Activated CD4-positive, CD25-positive, alpha-beta regulatory T cell (primary cell): ENCODE measurements around the gene SLC6A7.

ENCODE experiments used
- DNase-seq, 4 experiments: peaks; one replicate each; lab custom pipeline; 2025; lab: John Stamatoyannopoulos, UW

Gene SLC6A7

DNA sequence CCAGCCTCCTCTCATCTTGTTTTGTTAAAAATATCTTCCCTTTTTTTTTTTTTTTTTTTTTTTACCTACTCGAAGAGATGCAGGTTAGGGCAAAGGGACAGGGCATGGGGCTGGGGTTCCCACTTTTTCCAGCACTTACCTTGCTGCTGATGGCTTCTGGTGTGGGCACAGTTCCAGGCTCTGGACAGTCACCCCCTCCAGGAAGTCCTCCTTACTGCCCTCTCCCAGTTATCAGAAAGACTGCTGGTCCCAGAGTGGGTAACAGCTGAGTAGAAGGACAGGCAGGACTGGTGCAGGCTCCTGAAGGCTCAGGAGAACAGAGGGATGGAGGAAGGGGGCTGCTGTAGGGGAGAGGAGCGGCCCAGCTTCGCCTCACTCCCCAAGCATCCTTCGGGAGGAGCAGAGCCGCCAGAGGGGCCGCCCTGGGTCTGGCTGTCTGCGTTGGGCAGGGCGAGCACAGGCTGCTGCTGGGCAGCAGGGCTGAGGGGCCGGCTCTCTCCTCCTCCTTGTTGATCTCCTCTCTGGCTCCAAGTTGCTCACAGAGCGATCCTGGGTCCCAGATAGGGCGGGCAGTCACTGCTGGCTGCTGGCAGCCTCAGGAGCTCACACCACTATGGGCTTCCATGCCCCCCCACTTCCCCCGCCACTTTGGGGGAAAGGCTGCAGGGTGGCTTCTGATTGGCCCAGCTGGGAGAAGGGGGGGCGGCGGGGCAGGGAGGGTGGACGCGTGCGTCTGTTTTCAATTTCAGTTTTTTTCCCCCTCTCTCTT, 34.4 kb upstream of the SLC6A7 start, which contains the start of gene PDGFRB:
Gene PDGFRB (minus strand): TSS at position 588 of the 769 bp plus-strand sequence. CDS start 18,798 bp downstream, outside the sequence.
- DNase-seq, result no peak

DNA sequence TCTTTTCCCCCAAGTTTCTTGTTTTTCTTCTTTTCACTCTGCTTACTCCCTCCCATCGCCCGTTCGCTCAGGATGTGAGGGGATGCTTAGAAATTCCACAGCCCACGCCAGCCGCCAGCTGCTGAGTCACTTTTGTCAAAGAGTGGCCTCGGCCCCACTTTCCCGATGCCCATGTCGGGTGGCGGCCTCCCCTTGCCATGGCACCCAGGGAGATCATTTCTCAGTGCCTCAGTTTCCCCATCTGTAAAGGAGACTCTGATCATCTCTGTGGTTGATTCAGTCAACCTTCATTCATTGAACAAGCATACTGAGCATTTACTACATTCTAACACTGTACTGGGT, 33.9 kb upstream of the SLC6A7 start:
- DNase-seq, result no peak

DNA sequence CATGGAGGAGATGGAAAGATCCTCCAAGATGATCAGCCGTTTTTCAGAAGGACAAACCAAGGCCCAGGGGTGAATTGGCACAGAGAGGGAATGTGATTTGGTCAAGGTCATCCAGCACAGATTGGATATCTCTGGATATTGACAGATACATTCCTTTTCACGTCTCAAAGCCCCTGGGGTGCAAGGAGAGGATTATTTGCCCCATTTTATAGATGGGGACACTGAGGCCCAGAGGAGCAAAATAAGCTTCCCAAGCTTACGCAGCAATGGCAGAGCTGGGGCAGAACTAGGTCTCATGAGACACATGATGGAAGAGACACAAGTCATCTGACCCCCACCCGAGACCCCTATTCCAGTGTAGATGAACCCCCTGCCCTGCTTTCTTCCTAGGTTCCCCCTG, 33.3 kb upstream of the SLC6A7 start:
- no peak for DNase-seq

GRCh38 chr5:150157168-150157567, 32.7 kb upstream of the SLC6A7 start:
- no peak for DNase-seq

DNA sequence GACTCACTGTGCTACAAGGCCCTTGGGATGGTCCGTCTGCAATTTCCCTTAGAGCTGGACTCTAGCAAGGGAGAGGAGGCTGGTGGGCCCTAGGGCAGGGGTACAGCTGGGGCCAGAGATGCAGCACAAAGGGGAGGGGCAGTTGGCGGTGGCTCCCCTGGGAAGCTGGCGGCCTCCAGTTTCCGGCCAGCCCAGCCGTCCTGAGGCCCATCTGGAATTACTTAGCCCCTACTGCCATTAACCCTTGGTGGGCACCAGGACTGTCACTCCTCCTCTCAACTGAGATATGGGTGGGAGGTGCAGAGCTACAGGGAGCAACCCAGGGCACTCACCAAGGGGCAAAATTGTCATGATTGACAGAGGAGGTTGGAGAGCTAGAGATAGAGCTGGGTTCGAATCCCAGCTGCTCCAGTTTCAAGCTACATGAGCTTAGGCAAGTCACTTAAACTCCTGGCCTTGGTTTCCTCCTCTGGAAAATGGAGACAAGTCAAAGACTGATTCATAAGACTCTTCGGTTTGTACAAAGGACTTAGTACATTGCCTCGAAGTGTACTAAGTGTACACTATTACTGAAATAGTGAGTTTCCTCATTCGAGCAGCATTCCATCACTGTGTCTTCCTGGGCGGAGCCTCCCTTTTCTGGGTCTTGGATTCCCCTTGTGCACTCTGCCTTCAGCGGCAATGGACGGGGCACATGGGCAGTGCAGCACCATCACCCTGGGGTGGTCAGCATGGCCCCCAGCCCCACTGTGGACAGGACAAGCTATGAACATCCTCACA, 31.5 kb upstream of the SLC6A7 start:
- no peak for DNase-seq

DNA sequence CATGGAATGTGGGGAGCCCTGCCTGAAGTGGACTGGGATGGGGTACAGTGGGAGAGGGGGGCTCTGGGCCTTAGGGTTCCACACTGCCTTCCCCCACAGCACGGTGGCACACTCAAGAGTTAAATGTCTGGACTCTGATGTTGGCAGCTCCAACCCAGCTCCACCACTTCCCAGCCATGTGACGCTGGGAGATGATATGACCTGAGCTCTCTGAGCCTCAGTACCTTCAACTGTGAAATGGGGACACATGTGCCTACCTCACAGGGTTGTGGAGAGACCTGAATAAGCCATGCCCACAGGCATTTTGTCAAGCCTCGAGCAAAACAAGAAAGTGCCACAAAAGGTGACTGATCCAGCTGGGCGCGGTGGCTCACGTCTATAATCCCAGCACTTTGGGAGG, 30.8 kb upstream of the SLC6A7 start:
- DNase-seq, result no peak

GRCh38 chr5:150159741-150160179, 30.1 kb upstream of the SLC6A7 start:
- no peak for DNase-seq

DNA sequence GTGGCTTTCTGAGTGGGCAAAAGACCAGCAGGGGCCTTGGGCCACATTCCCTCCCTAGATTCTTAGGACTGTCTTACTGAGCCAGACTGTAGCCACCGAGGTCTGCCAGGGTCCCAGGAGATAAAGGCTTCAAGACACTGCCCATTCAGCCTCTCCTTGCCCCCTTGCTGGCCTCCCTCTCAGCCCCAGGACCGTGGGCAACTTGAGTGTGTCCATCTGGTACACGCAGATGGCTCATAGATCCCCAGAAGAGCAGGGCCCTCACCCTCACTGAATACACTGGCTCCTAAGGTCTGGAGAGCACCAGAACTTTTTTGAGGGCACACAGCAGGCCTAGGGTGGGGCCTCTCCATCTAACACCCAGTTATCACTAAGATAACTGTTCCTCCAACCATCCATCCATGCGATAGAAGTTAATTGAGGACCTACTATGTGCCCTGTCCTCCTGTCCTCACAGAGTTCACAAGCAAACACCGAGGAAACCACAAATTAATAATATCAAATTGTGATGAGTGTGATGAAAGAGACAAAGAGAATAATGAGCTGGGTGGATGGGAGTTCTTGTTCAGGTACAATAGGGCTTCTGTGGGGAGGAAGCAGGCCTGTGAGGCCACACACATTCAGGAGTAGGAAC, 29.3 kb upstream of the SLC6A7 start:
- no peak for DNase-seq

- DNase-seq, result peak; percentile 43 to 76 (median 60)
These were observed 28.4 kb upstream of the SLC6A7 start for GRCh38 chr5:150161242-150162141.

GRCh38 chr5:150162142-150162513, 27.7 kb upstream of the SLC6A7 start:
- DNase-seq, result no peak

- DNase-seq, result no peak
These were observed 26.8 kb upstream of the SLC6A7 start for GRCh38 chr5:150163035-150163434.

- no peak for DNase-seq
These were observed 26.3 kb upstream of the SLC6A7 start for GRCh38 chr5:150163547-150164059.

DNA sequence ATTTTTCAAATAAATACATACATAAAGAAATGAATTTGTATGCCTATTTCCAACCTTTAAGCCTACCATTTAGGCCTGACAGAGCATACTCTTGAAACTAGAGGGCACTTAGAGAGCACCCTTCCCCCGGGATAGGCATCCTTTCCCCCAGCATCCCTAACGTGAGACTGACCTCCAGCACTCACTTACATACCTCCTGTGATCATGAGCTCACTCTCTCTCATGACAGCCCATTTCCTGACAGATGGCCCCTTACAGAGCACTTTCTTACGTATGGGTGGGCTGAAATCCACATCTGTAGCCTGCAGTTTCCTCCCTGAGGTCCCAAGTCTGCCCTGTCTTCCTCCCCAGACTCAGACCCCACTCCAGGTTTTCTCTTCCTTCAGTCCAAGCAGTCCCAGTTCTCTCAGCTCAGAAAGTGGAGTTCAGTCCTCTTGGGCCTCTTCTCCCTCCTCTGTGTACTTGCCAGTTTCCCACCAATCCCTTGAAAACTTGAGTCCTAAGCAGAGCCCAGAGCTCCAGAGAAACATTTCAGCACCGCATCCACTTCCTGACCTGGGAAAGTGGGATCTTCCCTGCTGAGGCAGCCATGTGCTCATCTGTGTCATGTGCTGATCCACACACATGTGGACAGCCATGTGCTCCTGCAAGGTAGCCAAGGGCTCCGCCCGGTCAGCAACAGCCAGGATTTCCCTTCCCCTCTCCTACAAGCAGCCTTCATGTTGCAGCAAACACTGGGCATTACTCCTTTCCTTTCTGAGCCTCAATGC, 25.5 kb upstream of the SLC6A7 start:
- no peak for DNase-seq

- no peak for DNase-seq
These were observed 23.7 kb upstream of the SLC6A7 start for GRCh38 chr5:150166037-150166649.

DNA sequence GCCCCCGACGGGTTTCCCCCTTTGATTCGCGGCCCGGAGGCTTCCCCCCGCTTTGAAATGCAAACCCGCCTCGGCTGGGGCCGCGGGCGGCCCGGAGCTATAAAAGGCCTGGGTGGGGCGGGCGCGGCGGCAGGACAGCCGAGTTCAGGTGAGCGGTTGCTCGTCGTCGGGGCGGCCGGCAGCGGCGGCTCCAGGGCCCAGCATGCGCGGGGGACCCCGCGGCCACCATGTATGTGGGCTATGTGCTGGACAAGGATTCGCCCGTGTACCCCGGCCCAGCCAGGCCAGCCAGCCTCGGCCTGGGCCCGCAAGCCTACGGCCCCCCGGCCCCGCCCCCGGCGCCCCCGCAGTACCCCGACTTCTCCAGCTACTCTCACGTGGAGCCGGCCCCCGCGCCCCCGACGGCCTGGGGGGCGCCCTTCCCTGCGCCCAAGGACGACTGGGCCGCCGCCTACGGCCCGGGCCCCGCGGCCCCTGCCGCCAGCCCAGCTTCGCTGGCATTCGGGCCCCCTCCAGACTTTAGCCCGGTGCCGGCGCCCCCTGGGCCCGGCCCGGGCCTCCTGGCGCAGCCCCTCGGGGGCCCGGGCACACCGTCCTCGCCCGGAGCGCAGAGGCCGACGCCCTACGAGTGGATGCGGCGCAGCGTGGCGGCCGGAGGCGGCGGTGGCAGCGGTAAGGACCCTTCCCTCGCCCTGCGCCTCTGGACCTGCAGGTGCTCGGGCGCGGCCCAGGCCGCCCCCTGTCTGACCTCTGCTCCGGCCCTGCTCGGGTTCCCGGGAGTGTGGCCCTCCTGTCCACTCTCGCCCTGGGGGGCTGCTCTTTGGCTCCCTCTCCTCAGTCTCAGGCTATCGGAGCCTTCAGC, 23.0 kb upstream of the SLC6A7 start, which contains the start of gene CDX1:
Gene CDX1 (plus strand): TSS at position 129 of the 862 bp plus-strand sequence. CDS start 99 bp downstream, at position 228.
- no peak for DNase-seq

DNA sequence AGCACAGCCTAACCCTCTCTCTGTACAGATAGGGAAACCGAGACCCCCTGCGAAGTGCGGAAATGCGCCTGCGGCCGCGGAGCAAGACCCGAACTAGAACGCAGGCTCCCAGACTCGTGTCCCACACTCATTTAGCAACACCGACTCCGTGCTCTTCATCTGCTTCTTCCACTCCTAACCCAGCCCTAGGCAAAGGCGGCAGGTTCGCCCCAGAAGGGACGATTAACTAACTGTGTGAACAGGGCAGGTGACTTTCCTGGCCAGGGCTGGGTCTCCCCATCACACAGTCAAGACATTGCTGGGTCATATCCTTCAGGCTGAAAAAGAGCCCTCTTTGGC, 22.4 kb upstream of the SLC6A7 start:
- no peak for DNase-seq

GRCh38 chr5:150167908-150168307, 22.0 kb upstream of the SLC6A7 start:
- no peak for DNase-seq

DNA sequence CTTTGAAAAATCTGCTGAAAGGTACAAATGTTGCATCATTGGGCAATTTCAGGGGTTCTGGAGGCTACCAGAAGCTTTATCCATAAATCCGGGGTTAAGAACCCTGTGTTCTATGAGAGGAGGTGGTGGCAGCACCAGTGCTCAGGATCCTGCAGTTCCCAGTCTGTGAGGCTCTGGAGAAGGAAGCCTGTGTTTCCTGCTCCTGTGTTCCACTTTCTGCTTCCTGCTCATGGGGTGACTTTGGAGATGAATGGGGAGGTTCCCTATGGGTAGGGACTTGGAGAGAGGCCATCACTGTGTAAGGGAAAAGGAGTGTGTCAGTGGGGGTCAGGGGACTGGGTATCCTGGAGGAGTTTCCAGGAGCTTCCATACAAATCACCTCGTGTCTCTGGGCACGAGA, 21.0 kb upstream of the SLC6A7 start:
- DNase-seq, result no peak

DNA sequence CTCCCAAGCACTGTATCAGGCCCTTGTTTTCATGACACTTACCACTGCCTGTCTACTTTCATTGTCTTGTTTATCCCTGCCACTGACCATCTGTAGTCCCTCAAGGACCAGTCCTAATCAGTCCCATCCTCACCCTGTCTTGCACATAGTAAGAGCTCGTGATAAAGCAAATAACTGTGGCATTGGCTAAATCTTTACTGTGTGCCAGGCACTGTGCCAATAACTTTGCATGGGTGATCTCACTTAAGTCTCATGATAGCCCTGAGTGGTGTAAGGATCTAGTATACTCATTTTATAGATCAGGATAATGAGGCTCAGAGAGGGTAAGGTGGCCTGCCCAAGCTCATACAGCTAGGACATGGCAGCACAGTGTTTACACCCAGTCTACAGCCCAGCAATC, 17.7 kb upstream of the SLC6A7 start:
- DNase-seq, result no peak
